Nephron progenitor cell (in vitro differentiated cells): ENCODE results near the gene MTHFD1.

ENCODE experiments used
- DNase-seq: peaks from one replicate; pipeline ENCODE4 v3.0.0; 2021
- H3K27ac Mint-ChIP-seq: 2 replicates; pipeline ENCODE4 v1.8.0; 2021; ENCODE audit warnings: mild to moderate bottlenecking, moderate library complexity, mixed read lengths
- H3K27me3 Mint-ChIP-seq: 2 replicates; pipeline ENCODE4 v1.8.0; 2021; ENCODE audit warnings: mild to moderate bottlenecking, low read depth, mixed read lengths; ENCODE audit not compliant: poor library complexity
- H3K36me3 Mint-ChIP-seq: 2 replicates; pipeline ENCODE4 v1.8.0; 2021; ENCODE audit warnings: low read depth, mixed read lengths
- H3K4me1 Mint-ChIP-seq: 2 replicates; pipeline ENCODE4 v1.8.0; 2021; ENCODE audit warnings: mixed read lengths
- H3K4me3 Mint-ChIP-seq: 2 replicates; pipeline ENCODE4 v1.8.0; 2021; ENCODE audit warnings: mild to moderate bottlenecking, moderate library complexity, mixed read lengths
- H3K9me3 Mint-ChIP-seq: 2 replicates; pipeline ENCODE4 v1.8.0; 2021; ENCODE audit warnings: mild to moderate bottlenecking, moderate library complexity, mixed read lengths
- TF ChIP-seq, protein P1 (sequence below): fragments of 200-600 bp; sonication (generic); IDR thresholded peaks from 2 replicates; pipeline ENCODE4 v1.5.0; 2021; ENCODE audit warnings: antibody characterized with exemption

Gene MTHFD1

DNA sequence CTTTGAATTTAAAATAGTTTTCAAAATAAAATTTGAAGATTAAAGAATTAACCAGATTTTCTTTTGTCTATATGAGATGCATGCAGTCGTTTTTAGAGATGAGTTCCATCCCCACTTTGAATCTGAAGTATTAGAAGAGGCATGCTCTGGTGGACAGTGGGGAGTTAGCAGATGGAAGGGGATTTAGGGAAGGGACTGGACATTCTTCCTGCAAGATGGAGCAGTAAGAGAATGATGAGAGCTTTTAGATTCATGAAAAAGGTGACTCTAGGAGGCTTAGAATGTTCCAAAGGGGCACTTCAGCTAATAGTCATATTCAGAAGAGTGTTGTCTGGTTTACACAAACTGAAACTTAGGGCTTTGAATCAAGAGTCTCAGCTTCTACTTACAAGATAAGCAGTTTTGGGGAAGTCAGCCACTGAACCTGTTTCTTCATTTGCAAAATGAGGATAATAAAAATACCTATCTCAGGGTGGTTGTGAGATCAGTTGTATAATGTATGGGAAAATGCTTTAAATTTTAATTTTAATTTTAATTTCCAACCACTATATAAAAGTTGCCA is 120.1 kb downstream of the MTHFD1 start:
- TF ChIP-seq, protein P1, sequence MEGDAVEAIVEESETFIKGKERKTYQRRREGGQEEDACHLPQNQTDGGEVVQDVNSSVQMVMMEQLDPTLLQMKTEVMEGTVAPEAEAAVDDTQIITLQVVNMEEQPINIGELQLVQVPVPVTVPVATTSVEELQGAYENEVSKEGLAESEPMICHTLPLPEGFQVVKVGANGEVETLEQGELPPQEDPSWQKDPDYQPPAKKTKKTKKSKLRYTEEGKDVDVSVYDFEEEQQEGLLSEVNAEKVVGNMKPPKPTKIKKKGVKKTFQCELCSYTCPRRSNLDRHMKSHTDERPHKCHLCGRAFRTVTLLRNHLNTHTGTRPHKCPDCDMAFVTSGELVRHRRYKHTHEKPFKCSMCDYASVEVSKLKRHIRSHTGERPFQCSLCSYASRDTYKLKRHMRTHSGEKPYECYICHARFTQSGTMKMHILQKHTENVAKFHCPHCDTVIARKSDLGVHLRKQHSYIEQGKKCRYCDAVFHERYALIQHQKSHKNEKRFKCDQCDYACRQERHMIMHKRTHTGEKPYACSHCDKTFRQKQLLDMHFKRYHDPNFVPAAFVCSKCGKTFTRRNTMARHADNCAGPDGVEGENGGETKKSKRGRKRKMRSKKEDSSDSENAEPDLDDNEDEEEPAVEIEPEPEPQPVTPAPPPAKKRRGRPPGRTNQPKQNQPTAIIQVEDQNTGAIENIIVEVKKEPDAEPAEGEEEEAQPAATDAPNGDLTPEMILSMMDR, result no peak
- DNase-seq, result no peak
- H3K27me3 Mint-ChIP-seq, result no peaks in the 10 kb centered on the region
- no peaks in the 10 kb centered on the region for H3K36me3 Mint-ChIP-seq
- peaks cover 62% of the 10 kb centered on the region for H3K4me1 Mint-ChIP-seq
- no peak overlapping the region for H3K27ac Mint-ChIP-seq
- no peak overlapping the region for H3K4me3 Mint-ChIP-seq
- H3K9me3 Mint-ChIP-seq, result no peaks in the 10 kb centered on the region

DNA sequence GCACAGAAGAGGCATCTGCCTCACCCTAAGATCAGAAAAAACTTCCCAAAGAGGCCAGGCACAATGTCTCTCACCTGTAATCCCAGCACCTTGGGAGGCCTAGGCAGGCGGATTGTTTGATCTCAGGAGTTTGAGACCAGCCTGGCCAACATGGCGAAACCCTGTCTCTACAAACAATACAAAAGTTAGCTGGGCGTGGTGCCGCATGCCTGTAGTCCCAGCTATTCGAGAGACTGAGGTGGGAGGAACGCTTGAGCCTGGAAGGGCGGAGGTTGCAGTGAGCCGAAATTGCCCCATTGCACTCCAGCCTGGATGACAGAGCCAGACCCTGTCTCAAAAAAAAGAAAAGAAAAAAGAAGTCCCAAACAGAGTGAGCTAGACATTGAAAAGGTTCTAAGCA is 120.9 kb downstream of the MTHFD1 start:
- Mint-ChIP-seq H3K9me3 (no peaks in the 10 kb centered on the region), H3K36me3 (peaks cover 4% of the 10 kb centered on the region), H3K4me1 (peaks cover 62% of the 10 kb centered on the region), H3K27ac (peak overlapping the region; percentile 45), H3K27me3 (no peaks in the 10 kb centered on the region), H3K4me3 (no peak overlapping the region)
- TF ChIP-seq, protein P1, result no peak
- no peak for DNase-seq
